PC-9 (cell line): Measurements from ENCODE around the gene UCMA. TPM values are rescaled to one million over a fixed set of nuclear protein-coding genes. Genes with fewer than 3 reads are reported as not detected.
"Not testable (repeated sequence)": the region's sequence is repeated elsewhere in the genome, so short reads cannot be mapped to it uniquely, and the experiment has no call there.

ENCODE experiments used
- Bru-seq: library from RNA; stranded (reverse); fragments of 400-500 nt; gene quantifications from one replicate; lab custom pipeline; 2021; lab: Mats Ljungman, UMichigan
- BruChase-seq, 2 experiments: library from RNA; stranded (reverse); fragments of 400-500 nt; gene quantifications; one replicate each; lab custom pipeline; 2021; lab: Mats Ljungman, UMichigan
- BruUV-seq: library from RNA; stranded (reverse); fragments of 400-500 nt; replicated peaks from 2 replicates; lab custom pipeline; 2021; lab: Mats Ljungman, UMichigan
- CTCF ChIA-PET: fragments of 300-600 bp; sonication (Branson Sonifier 250); formaldehyde crosslinking; loops from one replicate; lab custom pipeline; 2022; ENCODE audit warnings: antibody characterized with exemption; lab: Charles Lee
- POLR2A ChIA-PET: fragments of 300-600 bp; sonication (Branson Sonifier 250); formaldehyde crosslinking; loops from one replicate; lab custom pipeline; 2022; ENCODE audit warnings: antibody characterized with exemption; ENCODE audit not compliant: unreplicated experiment; lab: Charles Lee
- DNase-seq, 2 experiments: peaks; one replicate each; pipeline versions ENCODE4 v3.0.0 to v3.0.0-alpha.2; 2015 to 2022; ENCODE audit warnings: mixed read lengths in 1 of 2
- H2AFZ ChIP-seq: fragments of 200-600 bp; sonication (generic); 2 replicates; pipeline ENCODE4 v1.8.1; 2017; ENCODE audit warnings: antibody characterized with exemption
- H3F3A ChIP-seq: fragments of 200-600 bp; sonication (generic); 2 replicates; pipeline ENCODE4 v1.8.1; 2017; ENCODE audit warnings: antibody characterized with exemption, mild to moderate bottlenecking, low read depth; ENCODE audit not compliant: insufficient read depth
- H3K27ac ChIP-seq: fragments of 200-600 bp; sonication (generic); 2 replicates; pipeline ENCODE4 v1.6.1; 2016; ENCODE audit warnings: mixed run types
- H3K27me3 ChIP-seq: fragments of 200-600 bp; sonication (generic); 2 replicates; pipeline ENCODE4 v1.6.1; 2016; ENCODE audit warnings: low read depth, mixed run types; ENCODE audit not compliant: insufficient read depth
- H3K36me3 ChIP-seq: fragments of 200-600 bp; sonication (generic); 2 replicates; pipeline ENCODE4 v1.6.1; 2016; ENCODE audit warnings: low read depth, mixed run types
- H3K4me1 ChIP-seq: fragments of 200-600 bp; sonication (generic); replicated peaks from 2 replicates; pipeline ENCODE4 v1.6.1; 2016; ENCODE audit warnings: mixed run types; ENCODE audit not compliant: insufficient read depth
- H3K4me2 ChIP-seq: fragments of 200-600 bp; sonication (generic); 2 replicates; pipeline ENCODE4 v1.6.1; 2017; ENCODE audit warnings: mixed run types
- H3K4me3 ChIP-seq: fragments of 200-600 bp; sonication (generic); 2 replicates; pipeline ENCODE4 v1.6.1; 2016; ENCODE audit warnings: mixed run types
- H3K79me2 ChIP-seq: fragments of 200-600 bp; sonication (generic); 2 replicates; pipeline ENCODE4 v1.6.1; 2017; ENCODE audit warnings: low read depth, mixed run types
- H3K9me2 ChIP-seq: fragments of 200-600 bp; sonication (generic); 2 replicates; pipeline ENCODE4 v1.8.1; 2017; ENCODE audit warnings: mild to moderate bottlenecking; ENCODE audit not compliant: insufficient read depth
- H3K9me3 ChIP-seq: fragments of 200-600 bp; sonication (generic); 2 replicates; pipeline ENCODE4 v1.8.1; 2016; ENCODE audit warnings: low read depth; ENCODE audit not compliant: insufficient read depth
- H4K20me1 ChIP-seq: fragments of 200-600 bp; sonication (generic); 2 replicates; pipeline ENCODE4 v1.8.1; 2017; ENCODE audit not compliant: insufficient read depth
- EZH2 ChIP-seq: fragments of 200-600 bp; sonication (generic); IDR thresholded peaks from 2 replicates; pipeline ENCODE4 v1.8.0; 2017; ENCODE audit warnings: antibody characterized with exemption, low read depth
- intact Hi-C: fragments of 100-400 bp; cut with micrococcal nuclease; formaldehyde crosslinking; loops from one replicate; pipeline ENCODE4 v1.10.0; 2022; ENCODE audit not compliant: unreplicated experiment
- long read RNA-seq: library from polyadenylated mRNA; stranded (forward); transcript quantifications from one replicate; pipeline ENCODE4 v2.0.0, GENCODE V29; 2022
- total RNA-seq: library from RNA; stranded (reverse); gene quantifications from 2 replicates; pipeline ENCODE4 v1.2.3, GENCODE V29; 2021
- TF ChIP-seq, protein P1 (sequence below): fragments of 200-600 bp; sonication (generic); conservative IDR thresholded peaks from 2 replicates; pipeline ENCODE4 v1.6.1; 2017; ENCODE audit warnings: mixed run types, antibody characterized with exemption, mild to moderate bottlenecking, moderate library complexity

The UCMA gene, protein sequence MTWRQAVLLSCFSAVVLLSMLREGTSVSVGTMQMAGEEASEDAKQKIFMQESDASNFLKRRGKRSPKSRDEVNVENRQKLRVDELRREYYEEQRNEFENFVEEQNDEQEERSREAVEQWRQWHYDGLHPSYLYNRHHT
- not detected in 2 replicates for total RNA-seq
- not detected for Bru-seq, nascent RNA
- BruChase-seq, experiment 1, labeled RNA remaining after a 2-hour chase, result not detected
- BruChase-seq, experiment 2, labeled RNA remaining after a 6-hour chase, result not detected
- long read RNA-seq, result 0 reads

DNA sequence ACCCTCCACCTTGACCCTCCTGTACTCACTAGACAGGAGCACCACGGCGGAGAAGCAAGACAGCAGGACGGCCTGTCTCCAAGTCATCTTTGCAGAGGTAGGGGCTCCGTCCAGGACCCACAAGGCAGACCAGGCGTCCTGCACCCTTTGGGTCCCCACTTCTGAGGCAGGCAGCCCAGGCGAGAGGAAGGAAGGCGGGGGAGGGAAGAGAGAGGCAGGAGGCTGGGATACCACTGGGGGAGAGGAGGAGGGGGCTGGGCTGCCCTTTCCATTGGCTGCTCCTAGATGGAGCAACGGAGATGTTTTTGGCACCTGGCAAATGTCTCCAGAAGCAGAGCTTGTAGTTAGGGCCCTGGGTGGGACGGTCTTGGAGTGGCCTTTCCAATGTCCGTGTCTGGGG lies at the start of gene UCMA:
Gene UCMA, minus strand, starts transcription at position 203 of the 400 bp plus-strand sequence. Its CDS starts 116 bp downstream, at position 87.
- Histone ChIP-seq H3K9me2 (no peaks in the 10 kb centered on the region), H3K36me3 (no peaks in the 10 kb centered on the region), H3K79me2 (no peaks in the 10 kb centered on the region), H3K4me2 (no peak within 1 kb of the TSS), H3K27ac (no peak within 1 kb of the TSS), H3K27me3 (no peaks in the 10 kb centered on the region), H3K9me3 (no peaks in the 10 kb centered on the region), H3K4me3 (no peak within 1 kb of the TSS), H3K4me1 (no peaks in the 10 kb centered on the region), H3F3A (no peaks in the 10 kb centered on the region), H4K20me1 (no peaks in the 10 kb centered on the region), H2AFZ (no peak within 1 kb of the TSS)
- DNase-seq, result no peak
- intact Hi-C loops, result no loop called here
- TF ChIP-seq, protein P1, sequence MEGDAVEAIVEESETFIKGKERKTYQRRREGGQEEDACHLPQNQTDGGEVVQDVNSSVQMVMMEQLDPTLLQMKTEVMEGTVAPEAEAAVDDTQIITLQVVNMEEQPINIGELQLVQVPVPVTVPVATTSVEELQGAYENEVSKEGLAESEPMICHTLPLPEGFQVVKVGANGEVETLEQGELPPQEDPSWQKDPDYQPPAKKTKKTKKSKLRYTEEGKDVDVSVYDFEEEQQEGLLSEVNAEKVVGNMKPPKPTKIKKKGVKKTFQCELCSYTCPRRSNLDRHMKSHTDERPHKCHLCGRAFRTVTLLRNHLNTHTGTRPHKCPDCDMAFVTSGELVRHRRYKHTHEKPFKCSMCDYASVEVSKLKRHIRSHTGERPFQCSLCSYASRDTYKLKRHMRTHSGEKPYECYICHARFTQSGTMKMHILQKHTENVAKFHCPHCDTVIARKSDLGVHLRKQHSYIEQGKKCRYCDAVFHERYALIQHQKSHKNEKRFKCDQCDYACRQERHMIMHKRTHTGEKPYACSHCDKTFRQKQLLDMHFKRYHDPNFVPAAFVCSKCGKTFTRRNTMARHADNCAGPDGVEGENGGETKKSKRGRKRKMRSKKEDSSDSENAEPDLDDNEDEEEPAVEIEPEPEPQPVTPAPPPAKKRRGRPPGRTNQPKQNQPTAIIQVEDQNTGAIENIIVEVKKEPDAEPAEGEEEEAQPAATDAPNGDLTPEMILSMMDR, result no peak
- no peak for TF ChIP-seq EZH2
- POLR2A ChIA-PET, result no interaction called here
- CTCF ChIA-PET, result no interaction called here
- BruUV-seq, result no TSS peak

DNA sequence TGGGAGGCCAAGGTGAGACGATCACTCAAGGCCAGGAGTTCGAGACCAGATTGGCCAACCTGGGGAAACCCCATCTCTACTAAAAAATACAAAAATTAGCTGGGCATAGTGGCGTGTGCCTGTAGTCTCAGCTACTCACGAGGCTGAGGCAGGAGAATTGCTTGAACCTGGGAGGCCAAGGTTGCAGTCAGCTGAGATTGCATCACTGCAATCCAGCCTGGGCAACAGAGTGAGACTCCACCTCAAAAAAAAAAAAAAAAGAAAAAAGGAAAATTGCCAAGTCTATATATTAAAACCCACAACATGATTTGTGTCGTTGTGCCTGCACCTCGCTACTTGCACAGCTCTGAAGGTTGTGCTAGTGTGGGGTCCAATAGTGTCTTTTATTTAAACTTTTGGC lies 48.2 kb upstream of the UCMA start:
- H3K9me2 ChIP-seq, H3K27ac ChIP-seq, H3K27me3 ChIP-seq, DNase-seq, H2AFZ ChIP-seq, POLR2A ChIA-PET, BruUV-seq, H3F3A ChIP-seq, CTCF ChIA-PET, H3K4me1 ChIP-seq, H3K79me2 ChIP-seq, H3K4me2 ChIP-seq, H3K4me3 ChIP-seq, H4K20me1 ChIP-seq, intact Hi-C loops, H3K36me3 ChIP-seq, H3K9me3 ChIP-seq: not testable (repeated sequence)

DNA sequence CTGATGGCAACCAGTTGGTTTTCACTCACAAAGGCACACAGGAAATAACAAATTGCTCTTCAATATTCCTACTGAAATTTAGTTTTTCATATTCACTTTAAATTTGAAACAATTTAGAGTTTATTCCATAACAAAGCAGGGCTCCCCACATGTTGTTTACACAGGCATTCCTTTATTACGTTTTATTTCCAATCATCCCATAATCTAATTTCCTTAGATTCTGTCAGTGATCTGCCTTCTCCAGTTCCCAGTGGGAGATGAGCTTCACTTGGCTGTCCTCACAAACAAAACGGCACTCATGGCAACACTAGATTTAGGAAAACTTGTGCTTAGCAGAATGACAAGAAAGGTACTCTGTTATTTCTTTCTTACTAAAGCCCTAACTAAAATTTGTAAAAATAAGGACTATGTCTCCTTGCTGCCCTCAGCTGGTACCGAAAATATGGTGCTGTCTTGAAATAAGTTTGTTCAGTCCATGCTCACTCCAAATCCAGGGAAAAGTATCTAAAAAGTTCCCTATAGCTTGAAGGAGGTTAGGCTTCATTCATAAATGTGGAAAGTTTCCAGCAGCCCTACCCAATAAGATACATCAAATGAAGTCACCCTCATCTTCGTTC lies 42.7 kb upstream of the UCMA start:
- Histone ChIP-seq H3K4me3 (no peak overlapping the region), H3F3A (no peaks in the 10 kb centered on the region), H3K27ac (no peak overlapping the region), H3K9me3 (no peaks in the 10 kb centered on the region), H3K4me1 (no peaks in the 10 kb centered on the region), H2AFZ (no peak overlapping the region), H3K9me2 (no peaks in the 10 kb centered on the region), H3K79me2 (no peaks in the 10 kb centered on the region), H4K20me1 (no peaks in the 10 kb centered on the region), H3K36me3 (no peaks in the 10 kb centered on the region), H3K27me3 (no peaks in the 10 kb centered on the region), H3K4me2 (no peak overlapping the region)
- POLR2A ChIA-PET, result no interaction called here
- BruUV-seq, result no TSS peak
- CTCF ChIA-PET, result interaction anchor here (0.6 to 0.7 kb wide), 2 partner anchors 41 to 71 kb away, joined by 5 to 8 read pairs; no protein-coding TSS in a partner anchor
- no peak for TF ChIP-seq EZH2
- TF ChIP-seq, protein P1, result peak; percentile 18; the same call in 1 of the 2 replicates
- DNase-seq, result no peak
- intact Hi-C loops, result no loop called here

DNA sequence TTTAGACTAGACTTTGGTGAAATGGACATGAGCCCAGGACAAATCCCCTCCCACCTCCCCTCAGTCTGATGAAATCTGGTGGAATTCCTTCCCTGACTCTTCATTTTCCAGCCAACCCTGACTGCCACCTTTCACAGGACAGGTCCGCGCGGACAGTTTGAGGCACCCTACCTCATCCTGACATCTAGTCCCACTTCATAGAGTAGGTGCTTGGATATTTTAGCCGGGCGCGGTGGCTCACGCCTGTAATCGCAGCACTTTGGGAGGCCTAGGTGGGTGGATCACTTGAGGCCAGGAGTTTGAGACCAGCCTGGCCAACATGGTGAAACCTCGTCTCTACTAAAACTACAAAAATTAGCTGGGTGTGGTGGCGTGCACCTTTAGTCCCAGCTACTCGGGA lies 42.0 kb upstream of the UCMA start:
- BruUV-seq, DNase-seq, H3K4me3 ChIP-seq, POLR2A ChIA-PET, H2AFZ ChIP-seq, H3K27me3 ChIP-seq, H3K9me3 ChIP-seq, H3K27ac ChIP-seq, H3K79me2 ChIP-seq, H3K9me2 ChIP-seq, intact Hi-C loops, H3K36me3 ChIP-seq, H3K4me1 ChIP-seq, H4K20me1 ChIP-seq, H3F3A ChIP-seq, H3K4me2 ChIP-seq: not testable (repeated sequence)
- CTCF ChIA-PET, result interaction anchor here (0.6 kb wide), 1 partner anchor 41 kb away, joined by 5 read pairs; no protein-coding TSS in a partner anchor
